Non-pigmented ciliary epithelial cell (primary cell): ENCODE measurements around the gene FSTL4.
A peak's percentile ranks its signal among the peaks of the same experiment; 100 is the strongest.

Experiments
- DNase-seq: peaks from one replicate; pipeline ENCODE4 v3.0.0-alpha.2; 2010; ENCODE audit warnings: low read depth

FSTL4 gene

GRCh38 chr5:133265257-133265656 is 347.1 kb downstream of the FSTL4 start:
- no peak for DNase-seq

GRCh38 chr5:133262690-133263089 is 349.7 kb downstream of the FSTL4 start:
- no peak for DNase-seq

GRCh38 chr5:133261993-133262392 is 350.3 kb downstream of the FSTL4 start:
- DNase-seq: no peak

- no peak for DNase-seq
Measured at GRCh38 chr5:133260715-133261114, 351.6 kb downstream of the FSTL4 start.

- no peak for DNase-seq
Measured at GRCh38 chr5:133259199-133259997, 352.9 kb downstream of the FSTL4 start.

GRCh38 chr5:133257977-133258376 is 354.4 kb downstream of the FSTL4 start:
- DNase-seq: no peak

GRCh38 chr5:133256276-133256675 is 356.1 kb downstream of the FSTL4 start:
- no peak for DNase-seq

GRCh38 chr5:133254803-133255202 is 357.5 kb downstream of the FSTL4 start:
- DNase-seq: no peak

- DNase-seq: no peak
Measured at GRCh38 chr5:133253671-133254070, 358.7 kb downstream of the FSTL4 start.

- no peak for DNase-seq
Measured at GRCh38 chr5:133253070-133253469, 359.3 kb downstream of the FSTL4 start.

GRCh38 chr5:133252133-133252480 is 360.2 kb downstream of the FSTL4 start:
- no peak for DNase-seq

- DNase-seq: no peak
Measured at GRCh38 chr5:133251296-133252132, 360.8 kb downstream of the FSTL4 start.

- DNase-seq: no peak
Measured at GRCh38 chr5:133250527-133250926, 361.8 kb downstream of the FSTL4 start.

- no peak for DNase-seq
Measured at GRCh38 chr5:133249593-133249992, 362.7 kb downstream of the FSTL4 start.

GRCh38 chr5:133247881-133248624 is 364.3 kb downstream of the FSTL4 start:
- DNase-seq: no peak

GRCh38 chr5:133247151-133247709 is 365.1 kb downstream of the FSTL4 start:
- no peak for DNase-seq

GRCh38 chr5:133246376-133247150 is 365.8 kb downstream of the FSTL4 start:
- DNase-seq: no peak

- DNase-seq: no peak
Measured at GRCh38 chr5:133246053-133246370, 366.3 kb downstream of the FSTL4 start.

GRCh38 chr5:133245191-133246052 is 366.9 kb downstream of the FSTL4 start:
- peak; percentile 96 for DNase-seq

GRCh38 chr5:133244242-133244641 is 368.1 kb downstream of the FSTL4 start:
- DNase-seq: no peak

- no peak for DNase-seq
Measured at GRCh38 chr5:133243196-133243595, 369.1 kb downstream of the FSTL4 start.
